Small intestine (tissue), 16 donors: ENCODE measurements around the gene PTBP1. TPM values are rescaled to one million over a fixed set of nuclear protein-coding genes. Genes with fewer than 3 reads are reported as not detected.

Experiments used
- DNase-seq, 2 donors: peaks; one replicate each; pipeline versions ENCODE4 v3.0.0 to v3.0.0-alpha.2; 2013
- FAIRE-seq: peaks from 2 replicates; lab custom pipeline; 2012; peaks lifted over from hg19 to GRCh38; lab: Jason Lieb, UNC
- H3K27ac ChIP-seq, 3 donors: one replicate each; pipeline ENCODE4 v1.5.1; 2013; ENCODE audit warnings: low read length in 2 of 3, mild to moderate bottlenecking in 2 of 3, control low read depth in 1 of 3, inconsistent platforms in 1 of 3, low read depth in 1 of 3, moderate library complexity in 1 of 3
- H3K27me3 ChIP-seq, 3 donors: one replicate each; pipeline ENCODE4 v1.6.1; 2013; ENCODE audit warnings: low read length in 3 of 3, inconsistent platforms in 1 of 3; ENCODE audit not compliant: control insufficient read depth in 3 of 3, insufficient read depth in 3 of 3
- H3K36me3 ChIP-seq, 3 donors: one replicate each; pipeline ENCODE4 v1.6.1; 2013; ENCODE audit warnings: low read length in 3 of 3, inconsistent platforms in 1 of 3, low read depth in 1 of 3, mild to moderate bottlenecking in 1 of 3, moderate library complexity in 1 of 3; ENCODE audit not compliant: control insufficient read depth in 3 of 3, insufficient read depth in 2 of 3
- H3K4me1 ChIP-seq, 3 donors: one replicate each; pipeline ENCODE4 v1.6.1; 2013; ENCODE audit warnings: low read length in 2 of 3, inconsistent platforms in 1 of 3, low read depth in 1 of 3, mild to moderate bottlenecking in 1 of 3, moderate library complexity in 1 of 3; ENCODE audit not compliant: control insufficient read depth in 3 of 3, insufficient read depth in 2 of 3
- H3K4me3 ChIP-seq, 3 donors: one replicate each; pipeline ENCODE4 v1.5.1; 2013; ENCODE audit warnings: low read length in 3 of 3, control low read depth in 1 of 3, inconsistent platforms in 1 of 3, low read depth in 1 of 3, mild to moderate bottlenecking in 1 of 3, moderate library complexity in 1 of 3
- H3K9me3 ChIP-seq, 2 donors: one replicate each; pipeline ENCODE4 v1.6.1; 2013; ENCODE audit warnings: low read depth in 1 of 2, low read length in 1 of 2; ENCODE audit not compliant: control insufficient read depth in 2 of 2, insufficient read depth in 1 of 2
- WGBS, 3 donors: extraction: QIAGEN DNeasy Blood & Tissue Kit; methylation state at CpG; one replicate each; pipeline ENCODE4 v1.1.7; 2013; 5-methylcytosine and 5-hydroxymethylcytosine counted together
- long read RNA-seq, 10 donors: transcript quantifications; one replicate each; lab custom pipeline, GENCODE V29; 2026
- polyA plus RNA-seq, 4 donors: library from polyadenylated mRNA; stranded (reverse) in 3 of 4; unstranded in 1 of 4; fragments of 200-250 nt in 3 of 4; fragments of 120-200 nt in 1 of 4; gene quantifications; one replicate each; pipeline versions ENCODE4 v1.2.1 to v1.2.3, GENCODE V29; 2013
- donor health status: healthy with polysubstance abuse.
- donor health status: control.
- donor health status: control.
- donor health status: Bipolar disorder and iron deficiency.
- donor health status: healthy.

PTBP1 gene
- 100 to 1,000 TPM; 109 to 257 (median 140) TPM for polyA plus RNA-seq
- long read RNA-seq, donor 1: 0 reads
- long read RNA-seq, donor 2, transcript PTBP1-203 (15 exons, 3,598 nt): major isoform, 5 of 68 reads
- long read RNA-seq, donor 2, partial matches to known transcripts: 59 of 68 reads
- long read RNA-seq, donor 2, other reads (novel, unspliced or antisense): 0 of 68 reads
- long read RNA-seq, donor 3, partial matches to known transcripts: 22 of 30 reads
- long read RNA-seq, donor 3, other reads (novel, unspliced or antisense): 0 of 30 reads
- long read RNA-seq, donor 4: 0 reads
- long read RNA-seq, donor 5, partial matches to known transcripts: 126 of 129 reads
- long read RNA-seq, donor 5, other reads (novel, unspliced or antisense): 0 of 129 reads
- long read RNA-seq, donor 6, transcript PTBP1-201 (14 exons, 3,155 nt): major isoform, 6 of 23 reads
- long read RNA-seq, donor 6, partial matches to known transcripts: 12 of 23 reads
- long read RNA-seq, donor 6, other reads (novel, unspliced or antisense): 0 of 23 reads
- long read RNA-seq, donor 7, transcript PTBP1-203 (15 exons, 3,598 nt): major isoform, 5 of 94 reads
- long read RNA-seq, donor 7, partial matches to known transcripts: 86 of 94 reads
- long read RNA-seq, donor 7, other reads (novel, unspliced or antisense): 0 of 94 reads
- long read RNA-seq, donor 8, partial matches to known transcripts: 0 of 2 reads
- long read RNA-seq, donor 8, other reads (novel, unspliced or antisense): 0 of 2 reads
- long read RNA-seq, donor 9, partial matches to known transcripts: 0 of 2 reads
- long read RNA-seq, donor 9, other reads (novel, unspliced or antisense): 0 of 2 reads
- long read RNA-seq, donor 10, transcript PTBP1-203 (15 exons, 3,598 nt): major isoform, 14 of 20 reads
- long read RNA-seq, donor 10, partial matches to known transcripts: 0 of 20 reads
- long read RNA-seq, donor 10, other reads (novel, unspliced or antisense): 0 of 20 reads

GRCh38 chr19:796692-797527 is at the start of gene PTBP1:
PTBP1 (plus strand) TSS chr19:797452; CDS start chr19:797498, 46 bp downstream.
- Histone ChIP-seq H3K27ac (peak within 1 kb of the TSS; percentile 91 to 98 (median 95)), H3K4me3 (peak within 1 kb of the TSS; percentile 92 to 98 (median 98)), H3K27me3 (no peaks in the 10 kb centered on the region), H3K9me3 (no peaks in the 10 kb centered on the region), H3K4me1 (peaks cover 8 to 29% (median 10%) of the 10 kb centered on the region in 3 donors), H3K36me3 (peaks cover 0 to 39% (median 2%) of the 10 kb centered on the region in 3 donors)
- FAIRE-seq (peak; percentile 70), DNase-seq (peak; percentile 100)
- WGBS, 3 donors: 0 to 1% (median 0%) methylated on average over 44 to 83 of the region's 83 CpGs

GRCh38 chr19:748274-748598 is 49.0 kb upstream of the PTBP1 start:
- DNase-seq: peak; percentile 93 to 95
- Histone ChIP-seq H3K4me3 (peak overlapping the region in 2 of 3 donors; percentile 73 to 77), H3K27ac (peak overlapping the region; percentile 93 to 100 (median 99)), H3K4me1 (peaks cover 0 to 36% (median 3%) of the 10 kb centered on the region in 3 donors), H3K9me3 (peaks cover 0 to 37% of the 10 kb centered on the region in 2 donors), H3K27me3 (no peaks in the 10 kb centered on the region), H3K36me3 (peaks cover 0 to 33% (median 0%) of the 10 kb centered on the region in 3 donors)
- FAIRE-seq: no peak
- 16 to 63% (median 40%) methylated on average over 14 of the region's 14 CpGs for WGBS, 3 donors

DNA sequence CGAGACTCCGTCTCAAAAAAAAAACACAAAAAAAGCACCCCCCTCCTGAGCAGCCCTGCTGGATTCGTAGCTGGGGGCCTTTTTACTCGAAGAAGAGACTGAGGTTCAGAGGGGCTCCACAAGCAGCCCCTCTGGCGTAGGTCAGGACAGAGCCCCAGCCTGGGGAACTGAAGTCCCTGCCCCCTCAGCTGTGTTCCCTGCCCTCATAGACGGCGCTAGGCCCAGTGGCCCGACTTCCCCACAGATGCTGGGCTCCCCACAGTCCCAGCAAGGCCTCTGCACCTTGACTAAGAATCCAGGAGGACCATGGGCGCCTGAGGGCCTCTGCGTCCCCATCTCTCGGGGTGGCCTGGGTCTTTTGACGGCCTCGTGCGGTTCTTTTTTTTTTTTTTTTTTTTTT is 47.4 kb upstream of the PTBP1 start:
- H3K9me3 ChIP-seq: peaks cover 0 to 33% of the 10 kb centered on the region in 2 donors
- WGBS, 3 donors: 40 to 59% (median 42%) methylated on average over 14 of the region's 14 CpGs
- peaks cover 0 to 41% (median 3%) of the 10 kb centered on the region in 3 donors for H3K4me1 ChIP-seq
- H3K4me3 ChIP-seq: peak overlapping the region in 2 of 3 donors; percentile 73 to 77
- H3K27ac ChIP-seq: peak overlapping the region; percentile 93 to 100 (median 99)
- FAIRE-seq (no peak), DNase-seq (peak; percentile 55 to 58)
- no peaks in the 10 kb centered on the region for H3K27me3 ChIP-seq
- peaks cover 0 to 47% (median 0%) of the 10 kb centered on the region in 3 donors for H3K36me3 ChIP-seq

DNA sequence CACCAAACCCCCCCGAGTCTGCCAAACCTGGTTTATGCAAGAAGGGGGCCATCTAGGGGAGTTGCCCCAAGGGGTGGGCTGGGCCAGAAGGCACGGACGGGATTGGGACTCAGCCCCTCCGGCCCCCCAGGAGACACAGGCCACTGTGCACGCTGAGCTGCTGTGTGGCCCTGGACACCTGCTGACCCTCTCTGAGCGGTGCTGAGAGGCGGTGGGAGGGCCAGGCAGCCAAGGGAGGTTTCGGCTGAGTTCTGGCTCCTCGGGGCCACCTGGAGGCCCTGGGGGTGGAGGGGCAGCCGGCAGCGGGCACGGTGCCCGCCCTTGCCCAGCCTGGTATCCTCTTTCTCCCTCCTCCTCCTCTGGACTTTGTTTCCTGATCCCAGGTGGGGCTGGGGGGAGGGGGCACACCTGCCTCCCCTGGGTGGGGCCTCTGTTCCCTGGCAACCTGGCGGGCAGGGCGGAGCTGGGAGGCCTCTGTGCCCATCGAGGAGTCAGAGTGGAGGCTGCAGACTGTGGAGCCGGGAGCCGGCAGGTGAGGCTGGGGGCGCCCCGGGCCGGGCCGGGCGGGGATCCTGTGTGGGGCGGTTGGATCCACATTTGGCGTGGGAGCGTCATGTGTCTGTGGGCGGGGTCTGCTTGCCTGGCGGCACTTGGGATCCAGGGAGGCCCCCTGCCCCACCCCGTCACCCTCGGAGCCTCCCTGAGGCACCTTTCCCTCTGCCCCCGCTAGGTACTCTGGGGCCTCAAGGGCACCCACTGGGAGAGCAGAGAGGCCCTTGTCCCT is 46.4 kb upstream of the PTBP1 start, which contains the start of gene MISP:
Gene MISP (plus strand): TSS at position 473 of the 784 bp plus-strand sequence. CDS start 5,835 bp downstream, outside the sequence.
- WGBS, 3 donors: 20 to 48% (median 31%) methylated on average over 19 to 31 of the region's 31 CpGs
- FAIRE-seq (no peak), DNase-seq (peak; percentile 98)
- peaks cover 0 to 33% of the 10 kb centered on the region in 2 donors for H3K9me3 ChIP-seq
- peak within 1 kb of the TSS; percentile 61 to 93 (median 73) for H3K4me3 ChIP-seq
- no peaks in the 10 kb centered on the region for H3K27me3 ChIP-seq
- peaks cover 0 to 47% (median 3%) of the 10 kb centered on the region in 3 donors for H3K4me1 ChIP-seq
- H3K27ac ChIP-seq: peak within 1 kb of the TSS; percentile 93 to 100 (median 99)
- peaks cover 0 to 57% (median 2%) of the 10 kb centered on the region in 3 donors for H3K36me3 ChIP-seq

DNA sequence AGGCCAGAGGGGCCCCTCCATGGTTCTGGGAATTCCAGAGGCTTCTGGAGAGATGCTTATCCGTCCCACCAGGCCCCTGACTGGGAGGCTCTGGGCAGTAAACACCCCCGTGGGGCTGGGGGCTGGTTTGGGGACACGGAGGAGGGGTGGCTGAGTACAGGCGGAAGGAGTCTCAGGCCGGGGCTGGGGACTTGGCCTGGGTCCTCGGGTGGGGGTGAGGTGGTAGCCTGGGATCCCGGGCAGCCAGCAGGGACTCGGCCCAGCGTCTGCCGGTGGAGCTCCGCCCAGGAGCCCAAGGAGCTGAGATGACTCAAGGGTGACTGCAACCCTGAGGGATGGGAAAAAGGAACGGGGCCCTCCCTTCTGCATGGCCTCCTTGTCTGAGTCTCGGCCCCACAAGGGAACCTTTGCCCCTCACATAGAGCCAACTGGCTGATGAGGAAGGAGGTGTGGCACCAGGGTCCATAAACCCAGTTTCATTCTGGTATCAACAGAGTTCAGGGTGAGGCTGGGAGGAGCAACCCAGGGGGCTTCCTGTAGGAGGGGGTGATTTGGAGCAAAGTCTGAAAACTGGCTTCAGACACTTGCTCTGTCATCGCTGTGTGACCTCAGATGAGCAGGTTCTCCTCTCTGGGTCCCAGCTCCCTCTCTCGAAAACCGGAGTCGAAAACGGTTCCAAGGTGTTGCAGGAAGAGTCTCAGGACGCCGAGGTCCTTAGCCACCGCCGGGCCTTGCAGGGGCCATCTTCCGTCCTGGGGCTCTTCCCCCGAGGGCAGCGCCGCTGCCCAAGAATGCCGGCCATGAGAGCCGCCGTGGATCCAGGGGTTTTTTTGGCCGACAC is 45.5 kb upstream of the PTBP1 start:
- DNase-seq (peak; percentile 96 to 99), FAIRE-seq (no peak)
- H3K36me3 ChIP-seq: peaks cover 0 to 63% (median 2%) of the 10 kb centered on the region in 3 donors
- peaks cover 0 to 54% (median 3%) of the 10 kb centered on the region in 3 donors for H3K4me1 ChIP-seq
- no peaks in the 10 kb centered on the region for H3K27me3 ChIP-seq
- peaks cover 0 to 33% of the 10 kb centered on the region in 2 donors for H3K9me3 ChIP-seq
- peak overlapping the region; percentile 93 to 100 (median 99) for H3K27ac ChIP-seq
- 6 to 43% (median 27%) methylated on average over 29 to 30 of the region's 30 CpGs for WGBS, 3 donors
- H3K4me3 ChIP-seq: peak overlapping the region; percentile 61 to 93 (median 73)

GRCh38 chr19:752652-753517 is 44.4 kb upstream of the PTBP1 start:
- peak overlapping the region in 2 of 3 donors; percentile 27 to 93 for H3K4me3 ChIP-seq
- peak overlapping the region; percentile 93 to 99 (median 97) for H3K27ac ChIP-seq

More at GRCh38 chr19:752652-753517, 44.4 kb upstream of the PTBP1 start:
- DNase-seq: peak; percentile 97
- FAIRE-seq: no peak
- 8 to 31% (median 25%) methylated on average over 34 to 39 of the region's 39 CpGs for WGBS, 3 donors
- Histone ChIP-seq H3K27me3 (no peaks in the 10 kb centered on the region), H3K36me3 (peaks cover 0 to 64% (median 9%) of the 10 kb centered on the region in 3 donors), H3K4me1 (peaks cover 0 to 44% (median 0%) of the 10 kb centered on the region in 3 donors), H3K9me3 (peaks cover 0 to 34% of the 10 kb centered on the region in 2 donors)
